GM18861 (cell line): ENCODE results near the gene ERBB3.
A peak's percentile ranks its signal among the peaks of the same experiment; 100 is the strongest.

Experiments
- ATAC-seq: cut with Tn5 transposase; IDR thresholded peaks from one replicate; pipeline ENCODE4 v1.9.1; 2021; ENCODE audit not compliant: unreplicated experiment

The ERBB3 gene

DNA sequence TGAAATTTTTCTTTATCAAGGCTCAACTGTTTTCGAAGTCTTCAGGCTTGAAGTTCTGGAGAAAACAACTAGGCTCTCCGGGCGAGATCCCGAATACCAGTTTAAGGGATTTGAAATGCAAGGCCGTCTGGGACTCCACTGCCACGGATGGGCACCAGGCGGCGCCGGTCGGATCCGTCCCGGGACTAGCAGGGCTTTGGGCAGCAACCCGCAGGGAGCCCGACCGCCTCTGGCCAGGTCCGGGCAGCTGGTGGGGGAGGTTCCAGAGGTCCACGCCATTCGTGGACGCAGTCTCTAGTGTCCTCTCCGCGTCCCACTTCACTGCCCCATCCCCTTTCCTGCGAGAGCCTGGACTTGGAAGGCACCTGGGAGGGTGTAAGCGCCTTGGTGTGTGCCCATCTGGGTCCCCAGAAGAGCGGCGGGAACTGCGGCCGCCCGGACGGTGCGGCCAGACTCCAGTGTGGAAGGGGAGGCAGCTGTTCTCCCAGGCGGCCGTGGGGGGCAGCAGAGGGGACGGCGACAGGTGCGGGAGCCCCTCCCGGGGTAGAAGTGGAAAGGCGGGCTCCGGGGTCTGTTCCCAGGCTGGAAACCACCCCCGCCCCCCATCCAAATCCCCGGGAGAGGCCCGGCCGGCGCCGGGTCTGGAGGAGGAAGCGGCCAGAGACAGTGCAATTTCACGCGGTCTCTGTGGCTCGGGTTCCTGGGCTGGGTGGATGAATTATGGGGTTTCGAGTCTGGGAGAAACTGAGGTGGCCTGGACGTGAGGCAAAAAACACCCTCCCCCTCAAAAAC, 838 bp upstream of the ERBB3 start:
- ATAC-seq: no peak

DNA sequence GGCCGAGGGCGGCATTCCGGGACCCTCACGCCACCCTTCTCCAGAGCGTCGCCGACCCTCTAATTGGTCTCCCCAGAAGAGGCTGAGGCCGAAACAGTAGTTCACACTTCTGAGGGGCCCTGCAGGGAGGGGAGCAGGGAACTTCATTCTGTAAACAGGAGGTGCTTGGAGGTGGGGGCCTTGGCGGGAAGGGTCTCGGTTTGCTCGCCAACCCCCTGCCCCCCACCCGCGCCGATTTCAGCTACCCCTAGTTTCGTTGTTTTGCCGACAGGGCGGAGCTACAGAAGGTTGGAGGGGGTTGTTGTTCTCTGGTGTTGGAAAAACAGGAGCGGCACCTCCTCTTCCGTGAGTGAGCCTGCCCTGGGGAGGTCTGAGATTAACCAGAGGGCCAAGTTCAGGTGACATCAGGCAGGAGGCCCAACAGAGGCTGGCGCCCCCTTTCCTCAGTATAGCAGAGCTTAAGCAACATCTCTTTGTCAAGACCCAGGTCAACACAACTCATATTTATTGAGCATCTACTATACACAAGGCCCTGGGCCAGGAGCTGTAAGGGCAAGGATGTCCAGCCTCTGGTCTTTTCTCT, 682 bp downstream of the ERBB3 start:
- no peak for ATAC-seq

DNA sequence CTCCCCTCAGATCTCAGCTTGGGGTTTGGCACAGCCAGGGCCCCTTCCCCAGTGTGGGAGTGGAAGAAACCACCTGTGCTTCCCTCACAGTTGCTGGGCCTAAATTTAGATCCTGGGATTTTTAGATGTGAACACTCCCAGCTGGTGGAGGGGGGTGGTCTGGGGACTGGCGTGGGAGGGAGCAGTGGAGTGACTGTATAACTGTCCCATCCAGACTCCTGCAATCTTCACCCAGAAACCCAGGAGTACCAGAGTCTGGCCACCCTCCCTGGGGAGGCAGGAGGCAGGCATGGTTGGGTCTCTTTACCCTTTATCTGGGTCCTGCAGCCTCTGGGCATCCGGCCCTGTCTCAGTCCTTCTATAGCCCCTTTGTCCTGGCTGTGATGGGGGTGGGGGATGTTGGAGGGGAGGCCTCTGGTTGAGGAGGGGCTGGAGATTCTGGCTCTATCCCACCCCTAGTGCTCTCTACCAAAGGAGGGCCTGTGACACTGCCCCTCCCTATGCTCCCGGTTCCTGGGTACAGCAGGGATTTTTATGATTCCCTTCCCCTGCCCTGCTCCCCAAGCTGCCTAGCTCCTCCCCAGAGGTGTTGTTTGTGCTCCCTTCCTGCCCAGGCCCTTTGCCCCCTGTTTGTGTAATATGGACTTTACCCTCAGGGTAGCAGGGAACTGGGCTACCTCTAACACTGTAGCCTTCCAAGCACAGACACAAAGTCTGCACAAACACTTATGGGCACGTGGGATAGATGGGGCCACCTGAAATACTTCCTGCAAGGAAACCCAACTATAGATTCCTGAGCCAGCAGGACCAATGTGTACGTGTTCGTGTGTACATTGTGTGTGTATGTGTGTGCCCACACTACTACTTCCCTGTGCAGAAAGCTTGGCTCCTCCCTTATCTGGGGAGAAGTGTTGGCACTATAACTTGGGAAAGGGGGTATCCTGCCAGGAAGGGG, 1.7 kb downstream of the ERBB3 start:
- no peak for ATAC-seq

DNA sequence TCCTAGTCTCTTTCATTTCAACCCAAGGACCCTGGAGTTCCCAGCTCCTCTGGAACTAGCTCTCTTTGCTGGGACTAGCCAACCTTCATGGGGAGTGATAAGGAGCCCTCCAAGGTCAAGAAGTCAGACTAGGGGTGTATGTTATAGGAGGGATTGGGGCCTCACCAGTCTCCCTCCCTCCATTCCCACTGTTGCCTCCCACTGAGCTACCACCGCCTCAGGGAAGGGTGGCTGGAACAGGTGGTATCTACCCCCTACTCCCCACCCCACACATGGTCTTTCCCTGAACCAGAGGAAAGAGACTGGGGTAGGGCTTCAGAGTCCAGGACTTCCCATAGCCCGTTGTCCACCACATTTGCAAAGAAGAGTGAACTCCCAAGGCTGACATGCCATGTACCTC, 2.4 kb downstream of the ERBB3 start:
- no peak for ATAC-seq

DNA sequence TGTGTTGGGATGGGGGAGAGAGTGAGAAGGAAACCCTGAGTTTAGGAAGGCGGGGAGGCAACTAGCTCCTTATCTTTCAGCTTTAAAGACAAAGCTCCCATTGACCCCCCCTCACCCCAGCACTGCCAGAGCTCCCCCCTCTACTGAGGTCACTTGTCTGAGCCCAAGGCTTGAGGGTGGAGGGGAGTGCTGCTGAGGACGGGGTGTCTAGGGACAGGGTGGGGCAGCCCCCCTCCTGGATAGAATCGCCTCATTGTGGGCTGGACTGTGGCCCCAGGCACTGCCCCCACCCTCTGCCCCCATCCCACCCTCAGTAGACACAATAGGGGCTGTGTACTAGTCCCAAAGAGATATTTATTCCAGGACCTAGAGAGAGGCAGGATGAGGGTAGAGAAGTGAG, 3.0 kb downstream of the ERBB3 start:
- no peak for ATAC-seq

DNA sequence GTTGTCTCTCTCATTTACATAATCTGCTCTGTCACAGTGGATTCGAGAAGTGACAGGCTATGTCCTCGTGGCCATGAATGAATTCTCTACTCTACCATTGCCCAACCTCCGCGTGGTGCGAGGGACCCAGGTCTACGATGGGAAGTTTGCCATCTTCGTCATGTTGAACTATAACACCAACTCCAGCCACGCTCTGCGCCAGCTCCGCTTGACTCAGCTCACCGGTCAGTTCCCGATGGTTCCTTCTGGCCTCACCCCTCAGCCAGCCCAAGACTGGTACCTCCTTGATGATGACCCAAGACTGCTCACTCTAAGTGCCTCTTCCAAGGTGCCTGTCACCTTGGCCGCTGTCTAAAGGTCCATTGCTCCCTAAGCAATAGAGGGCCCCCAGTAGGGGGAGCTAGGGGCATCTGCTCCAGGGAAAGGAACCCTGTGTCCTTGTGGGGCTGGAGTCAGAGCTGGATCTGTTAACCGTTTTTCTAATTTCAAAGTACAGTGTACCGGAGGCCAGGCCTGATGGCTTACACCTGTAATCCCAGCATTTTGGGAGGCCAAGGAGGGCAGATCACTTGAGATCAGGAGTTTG, 5.1 kb downstream of the ERBB3 start:
- ATAC-seq: no peak

DNA sequence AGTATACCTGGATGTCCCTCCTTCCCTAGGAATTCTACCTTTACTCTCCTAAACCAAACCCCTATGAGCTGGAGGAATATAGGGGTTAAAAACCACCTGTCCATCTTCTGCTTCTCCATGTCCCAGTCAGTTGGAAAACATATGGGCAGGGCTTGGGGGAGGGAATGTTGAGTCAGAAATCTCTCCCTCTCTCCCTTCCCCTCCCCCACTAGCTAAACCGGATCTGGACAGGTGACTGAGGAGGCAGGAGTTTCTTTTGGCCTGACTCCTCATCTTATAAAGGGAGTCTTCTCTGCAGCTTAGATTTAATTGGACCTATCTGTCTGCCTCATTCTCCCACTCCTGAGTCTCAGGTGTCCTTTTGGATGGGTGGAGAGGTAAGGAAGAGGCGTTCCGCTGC, 6.1 kb downstream of the ERBB3 start:
- no peak for ATAC-seq

DNA sequence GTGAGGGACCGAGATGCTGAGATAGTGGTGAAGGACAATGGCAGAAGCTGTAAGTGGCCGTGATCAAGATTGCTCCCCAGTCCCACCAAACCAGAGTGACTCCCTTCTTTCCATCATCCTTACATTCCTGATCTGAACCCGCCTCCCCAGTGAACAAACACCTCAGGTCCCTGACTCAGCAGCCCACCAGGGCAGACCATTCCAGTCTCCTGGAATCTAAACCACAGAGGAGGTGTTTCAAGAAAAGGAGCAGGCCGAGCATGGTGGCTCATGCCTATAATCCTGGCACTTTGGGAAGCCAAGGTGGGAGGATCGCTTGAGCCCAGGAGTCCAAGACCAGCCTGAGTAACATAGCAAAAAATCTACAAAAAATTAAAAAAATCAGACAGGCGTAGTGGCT, 6.6 kb downstream of the ERBB3 start:
- ATAC-seq: no peak

DNA sequence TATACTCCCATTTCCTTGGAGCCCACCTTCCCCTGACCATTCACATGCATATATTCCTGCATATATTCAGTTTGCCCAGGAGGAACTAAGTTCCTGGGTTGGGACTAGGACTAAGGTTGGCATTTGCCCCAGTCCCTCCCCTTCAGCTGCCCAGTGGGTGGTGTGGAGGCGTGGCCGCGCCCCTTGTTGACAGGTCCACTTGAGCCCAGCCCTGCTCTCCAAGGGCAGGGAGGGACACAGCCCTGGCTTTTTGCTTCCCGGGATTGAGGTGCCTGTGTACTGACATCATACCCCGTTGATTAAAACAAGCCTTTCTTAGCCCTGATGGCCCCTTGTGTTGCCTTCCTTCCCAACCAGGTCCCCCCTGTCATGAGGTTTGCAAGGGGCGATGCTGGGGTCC, 7.3 kb downstream of the ERBB3 start:
- ATAC-seq: no peak

DNA sequence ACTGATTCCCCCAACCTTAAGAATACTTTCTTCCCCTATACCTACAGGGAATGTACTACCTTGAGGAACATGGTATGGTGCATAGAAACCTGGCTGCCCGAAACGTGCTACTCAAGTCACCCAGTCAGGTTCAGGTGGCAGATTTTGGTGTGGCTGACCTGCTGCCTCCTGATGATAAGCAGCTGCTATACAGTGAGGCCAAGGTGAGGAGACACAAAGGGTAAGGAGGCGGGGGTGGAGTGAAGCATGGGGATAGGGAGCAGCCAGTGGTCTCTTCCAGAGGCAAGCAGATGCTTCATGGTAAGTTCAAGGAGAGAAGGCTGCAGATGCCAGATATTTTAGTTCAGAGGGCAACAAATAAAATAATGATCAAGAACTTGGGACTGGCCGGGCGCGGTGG, 17.8 kb downstream of the ERBB3 start:
- ATAC-seq: no peak

DNA sequence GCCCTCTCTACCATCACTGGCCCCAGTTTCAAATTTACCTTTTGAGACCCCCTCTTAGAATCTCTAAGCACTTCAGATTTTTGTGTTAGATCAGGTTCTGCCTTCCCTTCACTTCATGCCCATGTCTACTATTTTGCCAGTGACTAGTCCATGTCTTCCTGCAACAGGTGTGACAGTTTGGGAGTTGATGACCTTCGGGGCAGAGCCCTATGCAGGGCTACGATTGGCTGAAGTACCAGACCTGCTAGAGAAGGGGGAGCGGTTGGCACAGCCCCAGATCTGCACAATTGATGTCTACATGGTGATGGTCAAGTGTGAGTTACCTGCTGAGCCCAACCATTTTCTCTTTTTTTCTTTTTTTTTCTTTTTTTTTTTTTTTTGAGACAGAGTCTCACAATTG, 18.6 kb downstream of the ERBB3 start:
- no peak for ATAC-seq

DNA sequence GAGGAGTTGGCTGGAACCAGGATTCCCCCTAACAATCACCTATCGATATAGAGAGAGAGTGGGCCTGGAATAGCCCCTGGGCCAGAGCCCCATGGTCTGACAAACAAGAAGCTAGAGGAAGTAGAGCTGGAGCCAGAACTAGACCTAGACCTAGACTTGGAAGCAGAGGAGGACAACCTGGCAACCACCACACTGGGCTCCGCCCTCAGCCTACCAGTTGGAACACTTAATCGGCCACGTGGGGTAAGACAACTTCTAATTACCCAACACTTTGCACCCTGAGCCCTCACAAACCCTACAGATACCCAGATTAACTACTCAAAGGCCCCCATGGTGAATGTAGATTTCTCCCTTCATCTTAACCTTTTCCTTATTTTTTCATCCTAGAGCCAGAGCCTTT, 19.8 kb downstream of the ERBB3 start:
- ATAC-seq: no peak

DNA sequence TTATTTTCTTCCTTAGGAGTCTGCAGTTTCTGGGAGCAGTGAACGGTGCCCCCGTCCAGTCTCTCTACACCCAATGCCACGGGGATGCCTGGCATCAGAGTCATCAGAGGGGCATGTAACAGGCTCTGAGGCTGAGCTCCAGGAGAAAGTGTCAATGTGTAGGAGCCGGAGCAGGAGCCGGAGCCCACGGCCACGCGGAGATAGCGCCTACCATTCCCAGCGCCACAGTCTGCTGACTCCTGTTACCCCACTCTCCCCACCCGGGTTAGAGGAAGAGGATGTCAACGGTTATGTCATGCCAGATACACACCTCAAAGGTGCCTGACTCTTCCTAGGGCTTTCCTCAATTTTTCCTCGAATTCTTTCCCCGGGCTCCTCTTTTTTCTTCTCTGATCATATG, 21.1 kb downstream of the ERBB3 start:
- ATAC-seq: no peak

DNA sequence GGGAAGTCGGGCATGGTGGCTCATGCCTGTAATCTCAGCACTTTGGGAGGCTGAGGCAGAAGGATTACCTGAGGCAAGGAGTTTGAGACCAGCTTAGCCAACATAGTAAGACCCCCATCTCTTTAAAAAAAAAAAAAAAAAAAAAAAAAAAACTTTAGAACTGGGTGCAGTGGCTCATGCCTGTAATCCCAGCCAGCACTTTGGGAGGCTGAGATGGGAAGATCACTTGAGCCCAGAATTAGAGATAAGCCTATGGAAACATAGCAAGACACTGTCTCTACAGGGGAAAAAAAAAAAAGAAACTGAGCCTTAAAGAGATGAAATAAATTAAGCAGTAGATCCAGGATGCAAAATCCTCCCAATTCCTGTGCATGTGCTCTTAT, 22.7 kb downstream of the ERBB3 start:
- no peak for ATAC-seq

DNA sequence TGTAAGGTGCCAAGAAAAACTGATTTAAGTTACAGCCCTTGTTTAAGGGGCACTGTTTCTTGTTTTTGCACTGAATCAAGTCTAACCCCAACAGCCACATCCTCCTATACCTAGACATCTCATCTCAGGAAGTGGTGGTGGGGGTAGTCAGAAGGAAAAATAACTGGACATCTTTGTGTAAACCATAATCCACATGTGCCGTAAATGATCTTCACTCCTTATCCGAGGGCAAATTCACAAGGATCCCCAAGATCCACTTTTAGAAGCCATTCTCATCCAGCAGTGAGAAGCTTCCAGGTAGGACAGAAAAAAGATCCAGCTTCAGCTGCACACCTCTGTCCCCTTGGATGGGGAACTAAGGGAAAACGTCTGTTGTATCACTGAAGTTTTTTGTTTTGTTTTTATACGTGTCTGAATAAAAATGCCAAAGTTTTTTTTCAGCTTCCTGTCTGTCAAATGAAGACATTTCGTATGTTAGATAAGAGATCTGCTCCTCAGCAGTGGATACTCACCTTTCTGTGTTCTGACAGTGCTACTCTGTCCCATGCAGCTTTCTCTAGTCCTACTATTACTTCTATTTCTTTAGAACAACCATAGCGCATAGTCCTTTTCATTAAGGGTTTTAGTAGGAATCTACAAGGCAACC, 23.2 kb downstream of the ERBB3 start:
- ATAC-seq: no peak

DNA sequence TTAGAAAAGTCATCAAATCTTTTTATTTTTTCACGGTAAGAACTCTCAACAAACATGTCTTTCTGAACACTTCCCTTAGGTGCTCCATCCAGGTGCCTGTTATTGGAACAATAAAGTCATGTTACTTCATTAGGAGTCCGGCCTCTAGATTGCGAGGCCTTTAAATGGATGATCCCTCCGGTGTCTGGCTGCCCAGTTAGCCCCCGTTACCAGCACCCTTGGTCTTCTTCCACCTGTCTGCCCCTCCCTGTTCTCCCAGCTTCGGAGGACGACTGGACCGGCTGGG, 23.8 kb downstream of the ERBB3 start:
- ATAC-seq: no peak

DNA sequence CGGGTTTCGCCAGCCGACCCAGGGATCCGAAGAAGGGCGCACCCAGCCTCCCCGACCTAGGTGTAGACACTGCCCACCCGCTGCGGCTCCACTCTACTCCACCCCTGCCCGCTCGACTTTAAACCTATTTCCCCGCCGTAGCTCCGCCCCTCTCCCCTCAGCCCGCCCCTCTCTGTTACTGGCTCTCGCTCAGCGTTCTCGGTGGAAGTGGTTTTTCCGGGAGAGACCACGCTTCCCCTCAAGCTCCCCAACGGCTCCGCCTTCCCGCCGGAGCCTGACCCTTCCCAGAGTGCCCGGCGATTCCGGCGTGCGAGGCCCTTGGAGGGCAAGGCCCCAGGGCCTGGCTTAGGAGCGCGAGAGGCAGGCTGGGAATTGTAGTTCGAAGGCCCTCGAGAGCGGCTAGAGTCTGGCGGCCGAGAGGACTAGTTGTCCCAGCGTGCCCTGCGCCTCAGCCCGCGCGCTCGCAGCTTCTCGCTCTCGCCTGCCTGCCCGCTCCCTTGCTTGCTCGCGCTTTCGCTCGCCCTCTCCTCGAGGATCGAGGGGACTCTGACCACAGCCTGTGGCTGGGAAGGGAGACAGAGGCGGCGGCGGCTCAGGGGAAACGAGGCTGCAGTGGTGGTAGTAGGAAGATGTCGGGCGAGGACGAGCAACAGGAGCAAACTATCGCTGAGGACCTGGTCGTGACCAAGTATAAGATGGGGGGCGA, 24.3 kb downstream of the ERBB3 start, which contains the start of gene PA2G4:
Gene PA2G4, plus strand, starts transcription at position 451 of the 706 bp plus-strand sequence. Its CDS starts 179 bp downstream, at position 630.
- ATAC-seq: peak; percentile 93

DNA sequence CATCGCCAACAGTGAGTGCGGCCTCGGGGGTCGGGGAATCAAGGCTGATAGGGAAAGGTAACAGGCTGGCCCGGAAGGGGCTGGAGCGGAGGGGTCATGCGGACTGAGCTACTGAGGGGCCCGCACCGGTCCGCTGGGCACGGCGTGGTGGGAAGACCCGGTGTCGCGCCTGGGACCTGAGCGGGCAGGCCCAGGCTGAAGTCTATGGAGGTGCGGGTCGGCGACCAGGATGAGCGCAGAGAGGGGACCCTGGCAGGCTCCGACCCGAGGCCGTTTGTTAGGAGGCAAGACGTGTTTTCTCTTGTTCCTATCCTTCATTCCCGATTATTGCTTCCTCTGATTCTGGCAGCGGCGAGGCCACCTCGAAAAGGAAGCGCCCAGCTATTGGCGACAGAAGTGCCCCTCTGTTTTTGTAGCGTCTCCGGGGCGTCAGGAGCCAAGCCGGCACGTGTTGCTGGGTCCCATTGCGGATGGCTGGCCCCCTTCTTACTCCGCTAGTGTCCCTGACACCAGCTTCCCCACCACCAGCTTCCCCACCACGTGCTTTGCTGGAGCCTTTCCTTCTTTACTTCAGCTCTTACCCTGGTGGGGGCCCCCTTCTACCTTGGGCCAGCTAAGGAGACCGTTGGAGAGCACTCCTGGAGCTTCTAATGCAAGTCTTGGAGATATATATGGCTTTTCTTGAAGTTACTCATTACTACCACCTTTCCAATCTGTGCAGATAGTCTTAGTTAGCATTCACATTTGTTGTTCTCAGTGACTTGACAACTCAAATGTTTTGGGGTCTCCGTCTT, 25.0 kb downstream of the ERBB3 start:
- ATAC-seq: no peak

DNA sequence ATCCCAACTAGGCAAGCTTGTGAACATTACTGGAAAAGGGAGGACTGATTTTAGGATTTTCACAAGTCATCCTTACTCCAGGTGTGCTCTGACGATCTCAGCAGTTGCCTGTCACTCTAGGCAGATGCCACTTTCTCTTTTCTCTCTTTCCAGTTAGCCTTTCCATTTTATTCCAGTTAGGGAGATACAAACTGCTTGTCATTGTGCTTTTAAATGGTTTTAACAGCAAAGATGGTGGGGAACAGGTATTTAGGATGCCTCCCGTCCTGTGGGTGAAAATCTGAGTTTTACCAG, 25.6 kb downstream of the ERBB3 start:
- no peak for ATAC-seq

DNA sequence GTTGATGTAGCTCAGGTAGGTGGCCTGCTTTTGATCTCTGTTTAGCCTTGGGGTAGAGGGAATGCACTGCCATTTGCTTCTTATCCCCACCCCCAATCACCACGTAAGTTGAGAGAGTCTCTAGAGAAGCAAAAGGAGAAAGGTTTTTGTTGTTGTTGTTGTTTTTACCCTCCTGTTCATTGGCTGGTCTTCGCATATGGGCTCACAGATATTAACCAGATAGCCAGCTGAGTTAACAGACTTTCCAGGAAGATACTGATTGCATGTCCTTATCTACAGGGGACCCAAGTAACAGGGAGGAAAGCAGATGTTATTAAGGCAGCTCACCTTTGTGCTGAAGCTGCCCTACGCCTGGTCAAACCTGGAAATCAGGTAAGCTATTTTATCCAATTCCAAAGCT, 27.3 kb downstream of the ERBB3 start:
- no peak for ATAC-seq
